ENCODE results near the gene PAM.

Gene PAM

DNA sequence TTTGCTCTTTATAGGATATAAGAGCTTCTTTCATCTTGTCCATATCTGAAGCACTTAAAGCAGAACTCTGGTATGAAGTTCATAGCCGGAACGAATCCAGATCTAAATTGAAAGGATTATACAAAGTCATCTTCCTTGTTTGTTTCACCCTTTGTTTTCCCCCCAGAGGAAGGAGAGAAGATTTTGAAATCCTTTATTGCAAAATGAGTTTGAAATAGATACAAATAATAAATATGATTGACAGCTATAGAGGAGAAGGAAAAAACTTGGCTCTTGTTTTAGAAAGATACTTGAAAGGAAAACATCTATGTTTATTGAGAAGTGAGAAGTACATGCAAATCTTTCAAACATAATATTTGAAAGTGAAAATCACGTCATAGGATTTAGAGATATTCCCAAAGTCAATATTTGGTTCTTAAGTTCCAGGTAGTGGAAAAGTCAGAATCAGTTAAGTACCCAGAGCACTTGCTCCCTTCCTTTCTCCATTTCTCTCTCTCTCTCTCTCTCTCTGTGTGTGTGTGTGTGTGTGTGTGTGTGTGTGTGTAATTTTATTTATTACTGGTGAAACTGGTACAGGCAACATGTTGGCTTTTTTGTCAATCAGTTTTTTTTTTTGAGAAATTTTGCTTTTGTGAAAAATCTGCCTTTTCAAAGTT lies 27.2 kb downstream of the PAM start:
- DNase-seq = no peak

- DNase-seq = no peak
Measured at GRCh38 chr5:102787134-102787533, 32.0 kb downstream of the PAM start.

GRCh38 chr5:102788788-102789187 lies 33.7 kb downstream of the PAM start:
- DNase-seq = no peak

- DNase-seq = no peak
Measured at GRCh38 chr5:102789469-102789868, 34.4 kb downstream of the PAM start.

GRCh38 chr5:102790748-102791147 lies 35.6 kb downstream of the PAM start:
- no peak for DNase-seq

- DNase-seq = no peak
Measured at GRCh38 chr5:102792705-102793104, 37.6 kb downstream of the PAM start.

- no peak for DNase-seq
Measured at GRCh38 chr5:102794047-102794446, 38.9 kb downstream of the PAM start.

GRCh38 chr5:102794677-102795331 lies 39.7 kb downstream of the PAM start:
- DNase-seq = no peak

- DNase-seq = no peak
Measured at GRCh38 chr5:102795526-102795925, 40.4 kb downstream of the PAM start.

DNA sequence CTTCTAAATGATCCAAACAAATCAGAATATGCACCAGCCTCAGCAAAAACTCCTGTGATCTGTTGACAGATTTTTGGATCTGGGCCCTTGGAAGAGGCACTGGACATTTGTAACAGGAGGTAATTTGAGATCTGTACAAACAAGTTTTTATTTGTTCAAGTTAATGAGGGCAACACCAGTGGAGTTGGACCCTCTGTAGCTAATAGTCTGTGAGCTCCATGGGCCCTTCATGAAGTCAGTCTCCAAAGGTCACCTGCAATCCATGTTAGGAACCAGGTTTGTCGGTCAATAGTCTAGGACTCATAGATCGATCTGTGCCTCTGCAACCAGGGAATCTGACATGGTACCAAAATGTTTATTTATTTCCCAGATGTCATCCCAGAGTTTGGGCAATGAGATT lies 40.9 kb downstream of the PAM start:
- no peak for DNase-seq

DNA sequence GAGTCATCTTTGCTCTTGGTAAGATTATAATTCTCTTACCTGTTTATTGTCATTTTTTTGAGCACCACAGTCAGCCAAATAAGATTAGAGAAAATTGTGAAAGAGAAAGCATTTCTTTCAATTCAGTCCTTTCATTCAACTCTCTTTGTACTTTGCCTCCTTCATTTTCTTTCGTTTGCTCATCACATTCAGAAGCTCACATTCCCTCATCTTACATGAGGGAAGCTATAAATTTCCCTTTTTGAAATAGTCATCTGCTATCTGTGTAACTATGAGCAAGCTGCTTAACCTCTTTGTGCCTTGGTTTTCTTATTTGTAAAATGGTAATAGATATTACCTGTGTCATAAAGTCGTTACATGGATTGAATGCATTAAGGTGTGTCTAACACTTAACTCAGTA lies 41.4 kb downstream of the PAM start:
- DNase-seq = no peak

- DNase-seq = no peak
Measured at GRCh38 chr5:102797322-102797884, 42.3 kb downstream of the PAM start.

GRCh38 chr5:102798104-102798785 lies 43.1 kb downstream of the PAM start:
- DNase-seq = no peak

GRCh38 chr5:102799017-102799416 lies 43.9 kb downstream of the PAM start:
- DNase-seq = no peak

GRCh38 chr5:102800427-102800826 lies 45.3 kb downstream of the PAM start:
- DNase-seq = no peak

- no peak for DNase-seq
Measured at GRCh38 chr5:102801371-102801770, 46.3 kb downstream of the PAM start.

GRCh38 chr5:102802708-102803458 lies 47.8 kb downstream of the PAM start:
- no peak for DNase-seq

DNA sequence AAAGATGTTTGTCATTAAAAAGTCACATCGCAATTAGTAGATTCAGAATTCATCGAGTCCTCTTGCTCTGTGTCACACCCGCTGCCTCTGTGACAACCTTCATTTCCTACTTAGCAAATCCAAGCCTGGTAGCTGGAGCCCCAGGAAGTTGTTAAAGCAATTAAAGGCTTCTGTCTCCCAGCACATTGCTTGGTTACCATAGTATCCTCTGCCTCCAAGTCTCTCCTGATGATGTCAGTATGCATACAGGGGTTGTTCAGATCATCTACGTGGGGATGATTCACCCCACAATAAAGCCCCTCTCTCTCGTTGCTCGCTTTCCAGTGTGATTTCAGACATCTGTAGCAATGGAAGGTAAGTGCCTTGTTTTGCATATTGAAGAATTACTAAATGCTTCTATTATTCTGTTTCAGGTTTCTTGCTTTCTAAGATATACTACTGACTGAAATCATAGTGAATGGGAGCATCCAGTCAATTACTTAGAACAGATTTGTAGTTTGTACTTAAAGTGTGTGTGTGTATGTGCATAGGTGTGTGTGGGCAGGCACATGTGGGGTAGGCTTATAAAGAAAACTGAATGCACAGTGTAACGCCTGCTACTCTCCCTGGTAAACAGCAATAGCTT lies 52.9 kb downstream of the PAM start:
- DNase-seq = no peak

- no peak for DNase-seq
Measured at GRCh38 chr5:102809033-102809432, 53.9 kb downstream of the PAM start.

DNA sequence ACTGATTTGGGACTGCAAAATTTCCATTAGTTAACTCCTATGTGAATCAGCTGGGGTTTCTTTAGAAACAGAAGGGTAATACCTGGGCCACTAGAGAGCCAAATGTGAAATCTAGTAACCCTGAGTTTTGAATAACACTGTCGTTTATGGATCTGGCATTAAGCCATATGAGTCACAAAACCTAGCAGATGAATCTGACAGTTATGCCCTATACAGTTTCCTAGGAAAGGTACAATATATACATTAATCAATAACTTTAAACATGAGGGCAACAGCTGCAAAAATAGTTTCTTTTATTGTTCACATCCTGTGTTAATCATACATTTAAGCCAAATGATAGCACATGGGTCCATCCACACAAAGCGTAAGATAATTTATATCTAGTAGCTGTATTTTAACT lies 56.9 kb downstream of the PAM start:
- no peak for DNase-seq

DNA sequence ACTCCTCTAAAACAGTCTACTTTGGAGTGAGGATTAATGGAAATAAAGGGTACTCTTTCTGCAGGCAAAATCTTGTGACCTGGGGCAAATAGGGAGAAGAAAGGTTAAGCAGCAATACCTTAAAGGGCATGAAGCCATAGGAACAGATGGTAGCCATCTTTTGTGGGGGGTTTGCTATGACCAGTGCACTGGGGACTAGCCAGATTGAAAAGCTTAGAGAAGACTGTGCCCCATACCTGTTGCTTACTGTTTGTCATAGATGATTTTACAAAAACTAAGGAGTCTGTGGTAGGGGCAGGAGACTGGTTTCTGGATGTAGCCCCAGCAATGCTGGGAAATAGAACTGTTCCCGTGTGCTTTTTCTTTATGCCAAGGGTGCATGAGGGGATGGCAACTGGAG lies 58.6 kb downstream of the PAM start:
- no peak for DNase-seq

GRCh38 chr5:102815084-102815483 lies 60.0 kb downstream of the PAM start:
- DNase-seq = no peak
